HG02588 (cell line): Measurements from ENCODE around the gene ABI3BP.
"Not testable (repeated sequence)": the region's sequence is repeated elsewhere in the genome, so short reads cannot be mapped to it uniquely, and the experiment has no call there.

Experiments
- ATAC-seq: cut with Tn5 transposase; IDR thresholded peaks from one replicate; pipeline ENCODE4 v1.9.1; 2021; ENCODE audit warnings: mild to moderate bottlenecking, moderate library complexity; ENCODE audit not compliant: unreplicated experiment

Gene ABI3BP, protein sequence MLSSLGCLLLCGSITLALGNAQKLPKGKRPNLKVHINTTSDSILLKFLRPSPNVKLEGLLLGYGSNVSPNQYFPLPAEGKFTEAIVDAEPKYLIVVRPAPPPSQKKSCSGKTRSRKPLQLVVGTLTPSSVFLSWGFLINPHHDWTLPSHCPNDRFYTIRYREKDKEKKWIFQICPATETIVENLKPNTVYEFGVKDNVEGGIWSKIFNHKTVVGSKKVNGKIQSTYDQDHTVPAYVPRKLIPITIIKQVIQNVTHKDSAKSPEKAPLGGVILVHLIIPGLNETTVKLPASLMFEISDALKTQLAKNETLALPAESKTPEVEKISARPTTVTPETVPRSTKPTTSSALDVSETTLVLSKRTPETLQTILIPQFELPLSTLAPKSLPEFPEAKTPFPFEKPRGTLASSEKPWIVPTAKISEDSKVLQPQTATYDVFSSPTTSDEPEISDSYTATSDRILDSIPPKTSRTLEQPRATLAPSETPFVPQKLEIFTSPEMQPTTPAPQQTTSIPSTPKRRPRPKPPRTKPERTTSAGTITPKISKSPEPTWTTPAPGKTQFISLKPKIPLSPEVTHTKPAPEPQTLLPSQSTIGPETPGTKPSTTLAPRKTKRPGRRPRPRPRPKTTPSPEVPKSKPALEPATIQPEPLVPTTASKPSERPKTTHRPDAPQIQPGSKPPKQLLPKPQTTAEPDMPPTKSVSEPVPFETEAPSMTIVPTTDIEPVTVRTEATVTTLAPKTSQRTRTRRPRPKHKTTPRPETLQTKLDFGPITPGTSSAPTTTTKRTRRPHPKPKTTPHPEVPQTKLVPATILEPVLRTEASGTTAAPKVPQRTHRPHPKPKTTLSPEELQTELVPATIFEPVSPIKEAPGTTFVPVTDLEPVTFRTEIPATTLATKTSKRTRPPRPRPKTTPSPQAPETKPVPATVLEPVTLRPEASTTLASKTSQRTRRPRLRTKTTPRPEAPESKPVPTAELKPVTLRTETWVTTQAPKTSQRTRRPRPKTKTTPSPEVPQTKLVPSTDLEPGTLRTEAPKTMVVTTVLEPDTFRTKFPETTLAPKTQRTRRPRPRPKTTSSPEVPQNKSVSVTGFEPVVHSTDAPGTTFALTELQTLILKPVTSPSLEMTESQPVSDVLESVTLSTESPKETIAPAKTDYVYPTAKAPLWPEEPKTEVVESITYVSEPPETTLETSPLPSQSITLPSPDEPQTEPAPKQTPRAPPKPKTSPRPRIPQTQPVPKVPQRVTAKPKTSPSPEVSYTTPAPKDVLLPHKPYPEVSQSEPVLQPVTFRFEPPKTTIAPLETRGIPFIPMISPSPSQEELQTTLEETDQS (N-terminal part only)

DNA sequence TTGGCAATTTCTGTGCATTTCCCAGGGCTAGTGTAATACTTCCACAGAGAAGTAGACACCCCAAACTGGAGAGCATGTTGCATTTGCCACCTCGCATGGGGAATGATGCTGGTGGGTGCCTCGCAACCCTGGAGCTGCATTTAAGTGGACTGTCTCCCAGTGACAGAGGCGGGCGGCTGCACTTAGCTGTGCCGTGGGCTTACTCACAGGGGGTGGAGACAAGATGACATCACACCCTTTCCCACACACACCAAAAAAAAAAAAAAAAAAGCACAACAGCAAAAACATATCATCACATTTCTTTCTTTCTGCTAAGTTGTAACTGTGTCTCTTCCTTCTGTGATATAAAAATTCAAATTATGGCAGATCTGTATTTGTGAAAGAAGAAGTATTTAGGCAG, at the start of gene ABI3BP:
ABI3BP (minus strand) TSS at position 113 of the 400 bp plus-strand sequence; CDS start at position 76, 37 bp downstream.
- ATAC-seq = no peak

DNA sequence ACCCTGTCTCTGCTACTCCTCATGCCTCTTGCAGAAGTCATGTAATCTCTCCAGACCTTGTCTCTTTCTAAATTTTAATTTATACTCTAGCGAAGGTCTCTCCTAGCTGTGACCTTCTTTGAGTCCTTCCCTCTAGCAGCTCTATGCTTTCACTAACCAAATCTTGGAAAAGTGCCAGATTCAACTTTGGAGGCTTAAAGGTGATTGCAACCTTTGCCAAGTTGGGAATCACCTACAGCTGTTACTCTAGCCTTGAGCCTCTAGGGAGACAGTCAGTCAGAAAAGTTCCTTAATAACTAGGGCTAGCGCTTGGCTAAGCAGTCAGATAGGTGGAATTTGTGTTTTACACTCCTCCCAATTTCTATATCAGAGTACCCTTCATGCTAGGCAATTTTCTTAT, 46.1 kb upstream of the ABI3BP start:
- no peak for ATAC-seq

DNA sequence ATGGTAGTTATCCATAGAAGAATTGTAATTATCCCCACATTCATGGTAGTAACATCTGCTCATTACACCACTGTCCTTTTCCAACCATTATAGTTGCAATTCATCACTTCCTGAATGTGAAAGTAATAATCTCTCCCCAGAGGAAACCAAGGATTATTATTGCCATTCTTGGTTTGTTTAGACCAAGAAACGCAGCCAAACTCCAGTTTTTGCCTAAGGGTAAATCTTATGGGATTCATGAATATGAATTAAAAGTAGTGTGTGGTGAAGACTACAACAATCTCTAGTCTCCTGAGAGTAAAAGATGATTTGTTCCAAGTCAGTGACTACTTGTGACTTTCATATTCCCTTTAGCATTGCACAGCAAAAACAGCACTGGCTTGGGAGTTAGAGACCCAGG, 45.7 kb upstream of the ABI3BP start:
- ATAC-seq = no peak

DNA sequence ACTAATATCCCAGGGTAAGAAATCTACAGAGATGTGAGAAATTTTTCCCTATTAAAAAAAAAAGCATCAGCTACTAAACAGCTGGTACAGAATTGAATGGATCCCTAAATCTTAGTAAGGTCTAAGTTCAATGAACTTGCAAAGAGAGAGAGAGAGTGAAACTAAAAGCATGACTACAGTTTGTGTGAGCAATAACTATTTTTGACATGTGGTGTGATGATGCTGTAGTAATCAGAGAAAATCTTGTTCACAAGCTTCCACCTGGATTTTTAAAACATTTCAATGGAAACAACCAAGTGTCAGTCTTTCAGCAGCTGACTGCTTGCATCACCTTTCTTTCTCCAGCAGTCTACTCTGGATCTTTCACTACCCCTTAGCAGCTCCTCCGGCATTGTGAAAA, 45.2 kb upstream of the ABI3BP start:
- ATAC-seq = no peak

DNA sequence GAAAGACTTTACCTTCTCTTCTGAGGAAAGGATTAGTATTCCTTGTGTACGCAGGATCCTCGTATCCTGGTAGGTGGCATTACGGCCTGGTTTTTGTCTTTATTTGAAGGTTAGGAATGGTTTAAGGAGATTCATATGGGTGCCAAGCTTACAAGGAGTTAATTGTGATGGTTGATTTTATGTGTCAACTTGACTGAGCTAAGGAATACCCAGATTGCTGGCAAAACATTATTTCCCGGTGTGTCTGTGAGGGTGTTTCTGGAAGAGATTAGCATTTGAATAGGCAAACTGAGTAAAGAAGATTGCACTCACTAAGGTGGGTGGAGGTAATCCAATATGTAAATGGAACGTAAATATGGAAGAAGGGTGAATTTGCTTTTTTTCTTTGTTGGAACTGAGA, 44.4 kb upstream of the ABI3BP start:
- no peak for ATAC-seq

DNA sequence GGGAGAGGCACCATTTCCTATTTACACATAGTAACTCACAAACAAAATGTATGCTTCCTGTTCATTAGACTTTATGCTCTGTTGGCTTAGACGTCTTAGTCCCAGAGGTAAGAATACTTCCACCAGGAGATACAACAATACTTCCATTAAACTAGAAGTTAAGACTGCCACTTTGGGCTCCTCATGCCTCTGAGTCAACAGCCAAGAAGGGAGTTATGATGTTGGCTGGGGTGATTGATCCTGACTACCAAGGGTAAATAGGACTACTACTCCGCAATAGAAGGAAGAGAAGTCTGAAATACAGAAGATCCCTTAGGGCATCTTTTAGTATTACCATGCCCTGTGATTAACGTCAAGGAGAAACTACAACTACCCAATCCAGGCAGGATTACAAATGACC, 43.5 kb upstream of the ABI3BP start:
- no peak for ATAC-seq

DNA sequence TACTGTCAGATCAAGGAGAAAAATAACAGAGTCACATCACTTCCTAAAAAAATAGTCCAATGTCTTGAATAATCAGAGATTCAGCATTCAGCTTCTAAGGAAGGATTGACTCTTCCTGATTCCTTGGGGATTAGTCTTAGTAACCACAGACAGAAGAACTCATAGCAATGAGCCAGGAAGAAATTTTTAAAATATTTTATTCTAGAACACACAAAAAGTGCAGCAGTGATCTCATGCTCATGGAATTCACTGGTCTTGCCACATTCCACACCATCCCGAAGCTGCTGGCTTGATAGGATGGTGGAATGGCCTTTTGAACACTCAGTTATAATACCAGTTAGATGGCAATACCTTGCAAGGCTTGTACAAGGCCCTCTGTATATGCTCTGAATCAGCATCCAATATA, 43.0 kb upstream of the ABI3BP start:
- no peak for ATAC-seq

DNA sequence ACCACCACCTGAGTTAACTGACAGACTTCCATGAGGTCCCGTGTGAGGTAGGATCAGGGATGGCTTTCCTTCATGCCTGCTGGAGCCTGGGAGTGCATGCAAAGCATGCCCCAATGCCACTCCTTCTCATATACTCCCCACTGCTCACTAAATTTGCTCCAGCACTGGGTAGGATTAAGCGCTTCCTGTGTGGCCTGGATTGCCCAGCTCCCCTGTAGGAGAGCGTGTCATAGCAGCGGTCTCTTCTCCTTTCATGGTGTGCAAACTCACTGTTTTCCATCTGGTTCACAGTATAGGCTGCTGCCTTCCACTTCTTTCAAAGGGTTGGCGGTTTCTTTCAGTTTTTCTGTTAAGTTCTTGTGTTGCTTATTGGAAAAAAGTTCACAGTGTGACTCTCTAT, 34.1 kb upstream of the ABI3BP start:
- ATAC-seq = no peak

DNA sequence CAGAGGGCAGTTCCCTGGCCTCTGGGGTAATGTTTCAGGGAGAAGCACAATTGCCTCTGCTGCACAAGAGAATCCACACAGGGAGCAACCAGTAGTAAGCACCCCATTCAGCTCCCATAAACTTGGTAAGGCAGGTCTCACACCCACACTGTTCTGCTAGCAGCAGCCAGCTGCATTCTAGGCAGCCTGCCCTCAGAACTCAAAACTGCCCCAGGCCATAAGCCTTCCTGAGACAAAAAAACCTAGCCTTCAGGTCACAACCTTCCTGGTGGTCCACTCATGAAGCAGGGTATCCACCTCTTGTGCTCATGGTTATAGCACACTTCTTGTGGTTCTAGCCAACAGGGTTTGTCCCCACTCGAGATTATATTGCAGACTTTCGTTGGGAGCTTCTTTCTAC, 33.7 kb upstream of the ABI3BP start:
- no peak for ATAC-seq

DNA sequence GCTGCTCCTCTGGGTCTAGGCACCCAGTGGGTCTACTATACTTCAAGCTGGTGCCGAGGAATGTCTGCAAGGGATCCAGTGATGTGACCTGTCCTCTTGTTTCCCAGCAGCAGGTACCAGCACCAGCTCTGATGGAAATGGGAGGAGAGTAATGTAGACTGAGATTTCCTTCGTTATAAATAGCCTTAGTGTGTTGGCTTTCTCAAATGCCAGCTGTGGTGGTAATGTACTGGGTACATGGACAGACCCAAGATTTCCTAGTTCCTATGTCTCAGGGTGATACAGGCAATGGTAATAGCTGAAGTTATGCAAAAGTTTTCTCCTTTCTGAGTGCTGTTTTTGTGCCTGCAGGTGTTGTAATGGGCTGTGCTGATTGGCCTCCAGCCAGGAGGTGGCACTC, 33.0 kb upstream of the ABI3BP start:
- no peak for ATAC-seq

DNA sequence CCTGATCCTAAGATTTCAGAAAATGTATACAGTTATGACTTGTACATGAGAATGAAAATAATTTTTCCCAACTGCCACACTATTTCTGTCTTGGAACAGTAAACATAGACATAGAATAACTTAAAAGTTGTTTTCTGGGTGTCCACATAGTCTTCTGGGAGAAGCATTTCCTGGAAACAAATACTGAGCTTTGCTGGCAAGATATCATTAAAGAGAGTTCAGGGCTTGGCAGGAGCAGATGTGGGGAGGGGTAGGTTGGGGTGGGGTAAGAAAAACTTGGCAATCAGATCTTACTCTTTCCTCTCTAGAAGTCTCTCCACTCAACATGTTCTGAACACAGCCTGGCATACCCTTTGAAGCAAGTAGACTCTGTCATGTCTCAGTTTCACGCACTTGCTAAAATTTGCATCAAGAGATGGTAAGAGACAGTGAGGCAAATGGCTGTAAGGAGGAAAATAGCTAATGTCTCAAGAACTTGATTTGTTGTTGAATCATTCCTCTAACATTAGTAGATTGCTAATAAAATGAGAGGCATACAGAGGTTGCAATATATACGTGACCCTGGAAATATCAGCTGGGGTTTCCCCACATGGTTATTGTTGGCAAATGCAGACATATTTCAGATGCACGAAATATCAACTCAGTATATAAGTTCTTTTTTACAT, 27.3 kb upstream of the ABI3BP start:
- no peak for ATAC-seq

DNA sequence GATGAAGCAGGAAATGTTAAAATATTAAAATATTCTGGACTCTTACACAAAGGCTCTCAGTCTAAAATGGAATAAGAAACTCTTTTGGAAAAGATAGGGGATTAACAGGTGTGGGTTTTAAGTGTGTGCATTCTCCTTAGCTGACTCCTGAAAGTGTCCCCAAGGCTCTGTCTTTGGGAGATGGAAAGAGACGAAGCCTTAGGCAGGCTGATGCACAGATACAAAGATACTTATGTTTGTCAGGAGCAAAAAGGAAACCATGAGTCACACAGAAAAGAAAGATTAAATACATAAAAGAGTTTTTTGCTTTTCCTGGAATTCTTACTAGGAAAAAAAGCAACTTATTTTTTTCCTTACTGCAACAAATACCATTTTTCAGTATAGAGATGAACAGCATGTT, 23.8 kb upstream of the ABI3BP start:
- no peak for ATAC-seq

DNA sequence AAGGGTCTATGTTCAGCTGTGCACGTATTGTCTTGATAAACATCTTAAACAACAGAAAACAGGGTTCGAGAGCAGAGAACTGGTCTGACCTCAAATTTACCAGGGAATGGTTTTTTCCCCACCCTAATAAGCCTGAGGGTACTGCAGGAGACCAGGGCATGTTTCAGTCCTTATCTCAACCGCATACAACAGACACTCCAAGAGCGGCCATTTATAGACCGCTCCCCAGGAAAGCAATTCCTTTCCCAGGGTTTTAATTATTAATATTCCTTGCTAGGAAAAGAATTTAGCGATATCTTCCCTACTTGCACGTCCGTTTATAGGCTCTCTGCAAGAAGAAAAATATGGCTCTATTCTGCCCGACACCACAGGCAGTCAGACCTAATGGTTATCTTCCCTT, 19.1 kb upstream of the ABI3BP start:
- ATAC-seq = not testable (repeated sequence)

DNA sequence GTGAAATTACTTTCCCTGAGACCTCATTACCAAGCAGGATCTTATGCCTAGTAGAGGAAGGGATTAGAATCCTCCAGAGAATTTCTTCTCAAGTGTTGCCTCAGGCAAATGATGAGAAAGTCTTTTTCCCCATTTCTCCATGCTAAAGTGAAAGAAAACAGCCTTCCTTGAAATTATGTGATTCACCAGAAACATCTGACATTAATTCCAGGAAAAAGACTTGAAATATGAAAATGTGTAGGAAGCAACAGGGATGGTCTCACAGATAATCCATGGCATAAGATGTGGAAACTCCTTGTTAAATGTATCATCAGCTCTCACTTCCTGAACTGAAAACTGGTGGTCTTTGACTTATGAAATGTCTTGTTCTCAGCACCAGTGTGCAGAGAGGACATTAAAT, 17.9 kb upstream of the ABI3BP start:
- ATAC-seq = no peak

DNA sequence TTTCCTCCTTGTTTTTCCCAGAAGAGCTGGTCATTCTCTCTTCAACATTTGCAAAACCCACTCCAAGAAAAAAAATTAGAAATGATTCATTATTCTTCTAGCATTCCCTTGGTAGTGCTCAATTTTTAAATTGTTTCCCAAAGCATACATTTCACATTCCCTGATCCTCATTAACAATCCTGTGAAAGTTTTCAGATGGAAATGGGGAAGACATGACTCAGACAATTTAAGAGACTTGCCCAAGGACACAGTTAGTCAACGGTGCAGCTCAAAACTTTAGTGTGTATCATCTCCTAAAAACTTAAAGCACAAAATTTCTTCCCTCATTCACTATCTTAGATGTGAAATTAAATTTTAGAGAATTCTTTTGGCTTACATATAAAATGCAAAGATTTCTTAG, 17.1 kb upstream of the ABI3BP start:
- ATAC-seq = no peak

DNA sequence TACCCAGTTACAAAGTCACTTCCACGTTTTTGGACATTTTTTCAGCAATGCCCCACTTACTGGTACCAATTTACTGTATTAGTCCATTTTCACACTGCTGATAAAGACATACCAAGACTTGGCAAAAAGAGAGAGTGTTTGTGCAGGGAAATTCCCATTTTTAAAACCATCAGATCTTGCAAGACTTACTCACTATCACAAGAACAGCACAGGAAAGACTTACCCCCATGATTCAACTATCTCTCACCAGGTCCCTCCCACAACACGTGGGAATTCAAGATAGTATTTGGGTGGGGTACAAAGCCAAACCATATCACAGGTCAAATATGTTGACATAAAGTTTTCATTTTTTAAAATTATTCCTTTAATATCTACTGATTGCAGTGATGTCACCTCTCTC, 16.2 kb upstream of the ABI3BP start:
- no peak for ATAC-seq

DNA sequence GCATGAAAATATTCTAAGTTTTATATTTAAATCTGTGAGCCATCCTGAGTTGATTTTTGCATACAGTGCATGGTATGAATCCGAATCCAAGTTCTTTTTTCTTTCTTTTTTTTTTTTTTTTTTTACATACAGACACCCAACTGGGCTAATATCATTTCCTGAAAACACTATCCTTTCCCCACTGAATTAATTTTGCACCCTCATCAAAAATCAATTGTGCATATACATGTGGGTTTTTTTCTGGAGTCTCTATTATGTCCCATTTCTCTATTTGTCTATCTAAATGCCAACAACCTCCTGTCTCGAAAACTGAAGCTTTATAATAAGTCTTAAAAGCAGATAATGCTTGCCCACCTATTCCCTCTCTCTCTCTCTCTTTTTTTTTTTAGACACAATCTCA, 5.9 kb upstream of the ABI3BP start:
- ATAC-seq = no peak

DNA sequence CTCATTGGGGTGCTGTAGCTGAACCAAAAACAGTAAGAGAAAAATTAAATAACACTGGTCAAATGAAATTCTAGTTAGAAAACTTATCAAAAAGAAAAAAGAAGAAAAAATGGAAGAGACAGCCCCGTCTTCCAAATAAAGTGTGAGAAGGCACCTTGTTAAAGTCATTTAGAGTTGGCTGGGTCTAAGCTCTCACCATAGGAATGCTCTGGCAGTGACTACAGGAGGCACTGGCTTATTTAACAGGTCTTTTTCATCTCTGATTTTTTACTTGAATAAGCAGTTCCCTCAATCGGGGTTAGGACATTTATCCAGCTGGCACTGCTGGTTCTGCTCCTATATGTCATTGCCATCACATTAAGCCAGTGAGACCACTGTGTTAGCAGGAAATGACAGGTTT, 1.6 kb upstream of the ABI3BP start:
- no peak for ATAC-seq

DNA sequence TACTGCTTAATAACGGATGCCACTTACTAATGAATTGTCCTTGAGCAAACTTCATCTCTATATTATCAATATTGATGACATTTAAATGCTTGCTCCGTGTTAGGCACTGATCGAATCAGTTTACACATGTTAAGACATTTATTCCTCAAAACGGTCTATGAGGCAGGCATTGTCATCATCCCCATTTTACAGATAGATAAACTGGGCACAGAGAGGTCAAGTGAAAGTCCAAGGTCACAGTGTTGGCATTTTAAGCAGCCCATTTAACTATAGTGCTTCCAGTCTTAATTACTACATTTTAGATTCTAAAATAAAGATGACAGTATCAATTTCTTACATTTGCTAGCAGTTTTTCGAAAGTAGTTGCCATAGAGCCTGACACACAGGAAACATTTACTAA, 966 bp upstream of the ABI3BP start:
- ATAC-seq = no peak

DNA sequence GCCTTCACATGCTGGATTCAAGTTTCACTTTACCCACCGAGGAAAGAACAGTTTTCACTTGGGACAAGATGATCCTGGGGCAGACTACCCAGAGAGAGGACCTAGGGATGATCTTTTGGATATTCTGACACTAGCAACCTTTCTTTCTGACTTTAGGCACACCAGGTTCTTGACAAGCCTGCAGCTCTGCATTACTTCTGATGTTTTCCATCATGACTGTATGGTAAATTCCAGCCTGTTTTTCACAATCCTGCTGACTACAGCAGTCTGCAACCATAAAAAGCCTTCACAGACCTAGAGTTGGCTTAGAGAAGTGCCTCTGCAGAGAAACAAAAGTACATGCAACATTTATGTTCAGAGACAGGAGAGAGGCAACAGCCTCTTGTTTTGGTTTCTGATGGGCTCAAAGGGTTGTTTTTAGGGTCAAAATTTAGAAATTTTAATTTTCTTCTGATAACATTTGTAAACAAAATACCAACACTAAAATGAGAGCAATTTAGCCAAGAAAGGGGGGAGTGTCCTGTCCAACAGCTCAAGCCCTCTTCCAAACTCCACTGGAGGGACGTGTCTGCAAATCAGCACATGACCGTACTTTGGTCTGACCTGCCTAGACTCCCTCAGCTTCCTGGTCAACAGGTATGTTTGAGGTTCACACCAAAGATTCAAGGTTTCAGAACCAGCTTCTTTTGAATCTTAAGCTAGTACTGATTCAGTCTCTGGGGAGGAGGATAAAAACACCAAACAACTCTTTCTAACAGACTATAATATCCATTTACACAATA, 799 bp downstream of the ABI3BP start:
- no peak for ATAC-seq
